ENCODE data around the gene MMP17. TPM values are rescaled to one million over a fixed set of nuclear protein-coding genes. Genes with fewer than 3 reads are reported as not detected.

Gene MMP17
- total RNA-seq, 2 experiments from 2014 or later = not detected

DNA sequence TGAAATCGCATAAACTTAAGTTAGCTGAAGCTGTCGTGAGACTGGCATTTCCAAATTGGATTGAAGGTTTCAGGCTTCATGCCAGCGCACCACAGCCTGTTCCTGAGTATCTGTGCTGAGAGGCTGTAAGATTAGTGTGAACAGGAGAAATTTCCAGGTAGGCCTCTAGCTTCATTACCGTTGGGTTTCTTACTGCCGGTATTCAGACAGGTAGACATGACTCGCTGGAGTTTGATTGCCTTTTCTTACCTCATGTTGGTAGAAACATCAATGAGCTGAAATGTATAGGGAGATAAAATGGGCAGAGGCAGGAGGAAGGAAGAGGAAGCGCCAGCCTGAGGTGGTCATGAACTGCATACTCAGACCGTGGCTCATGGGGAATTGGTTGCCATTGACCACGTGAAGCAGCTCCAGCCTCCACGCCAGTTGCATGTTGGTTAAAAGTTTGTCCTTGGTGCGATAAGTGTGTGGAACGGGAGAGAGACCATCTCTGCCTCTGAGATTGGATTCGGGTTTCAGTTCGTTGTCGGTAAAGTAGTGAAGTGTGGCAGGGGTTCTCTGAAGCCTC lies 42.3 kb upstream of the MMP17 start:
- Histone ChIP-seq H3K4me2 (ENCODE audit: low read length) (no peak overlapping the region), H3K9me2 (ENCODE audit: insufficient read depth, low read length) (no peaks in the 10 kb centered on the region), H3K27ac (ENCODE audit: low read depth, low read length, poor library complexity, severe bottlenecking) (no peak overlapping the region), H4K20me1 (ENCODE audit: insufficient read depth, low read length) (no peaks in the 10 kb centered on the region), H2AFZ (ENCODE audit: low read length) (no peak overlapping the region), H3K4me3 (ENCODE audit: low read depth, low read length, poor library complexity, severe bottlenecking) (no peak overlapping the region), H3K9me3 (ENCODE audit: low read length) (no peaks in the 10 kb centered on the region), H3K79me2 (ENCODE audit: insufficient read depth, low read depth, low read length) (no peaks in the 10 kb centered on the region), H3K36me3 (ENCODE audit: insufficient read depth, low read length) (peaks cover 91% of the 10 kb centered on the region), H3K4me1 (ENCODE audit: insufficient read depth, low read length, poor library complexity, severe bottlenecking) (no peaks in the 10 kb centered on the region)
- intact Hi-C loops (cut with micrococcal nuclease; ENCODE audit: unreplicated experiment) = no loop called here
- BruUV-seq (replicated peaks) = no TSS peak
- POLR2A ChIA-PET = no interaction called here
- DNase-seq (ENCODE audit: low spot score) = no peak
- CTCF ChIA-PET (ENCODE audit: unreplicated experiment) = no interaction called here
- TF ChIP-seq EZH2phosphoT487 (IDR thresholded peaks at IDR 0.05; ENCODE audit: borderline replicate concordance, low read depth, low read length) = no peak
- TF ChIP-seq, protein P1, sequence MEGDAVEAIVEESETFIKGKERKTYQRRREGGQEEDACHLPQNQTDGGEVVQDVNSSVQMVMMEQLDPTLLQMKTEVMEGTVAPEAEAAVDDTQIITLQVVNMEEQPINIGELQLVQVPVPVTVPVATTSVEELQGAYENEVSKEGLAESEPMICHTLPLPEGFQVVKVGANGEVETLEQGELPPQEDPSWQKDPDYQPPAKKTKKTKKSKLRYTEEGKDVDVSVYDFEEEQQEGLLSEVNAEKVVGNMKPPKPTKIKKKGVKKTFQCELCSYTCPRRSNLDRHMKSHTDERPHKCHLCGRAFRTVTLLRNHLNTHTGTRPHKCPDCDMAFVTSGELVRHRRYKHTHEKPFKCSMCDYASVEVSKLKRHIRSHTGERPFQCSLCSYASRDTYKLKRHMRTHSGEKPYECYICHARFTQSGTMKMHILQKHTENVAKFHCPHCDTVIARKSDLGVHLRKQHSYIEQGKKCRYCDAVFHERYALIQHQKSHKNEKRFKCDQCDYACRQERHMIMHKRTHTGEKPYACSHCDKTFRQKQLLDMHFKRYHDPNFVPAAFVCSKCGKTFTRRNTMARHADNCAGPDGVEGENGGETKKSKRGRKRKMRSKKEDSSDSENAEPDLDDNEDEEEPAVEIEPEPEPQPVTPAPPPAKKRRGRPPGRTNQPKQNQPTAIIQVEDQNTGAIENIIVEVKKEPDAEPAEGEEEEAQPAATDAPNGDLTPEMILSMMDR (conservative IDR thresholded peaks at IDR 0.05; ENCODE audit: low read length) = no peak

DNA sequence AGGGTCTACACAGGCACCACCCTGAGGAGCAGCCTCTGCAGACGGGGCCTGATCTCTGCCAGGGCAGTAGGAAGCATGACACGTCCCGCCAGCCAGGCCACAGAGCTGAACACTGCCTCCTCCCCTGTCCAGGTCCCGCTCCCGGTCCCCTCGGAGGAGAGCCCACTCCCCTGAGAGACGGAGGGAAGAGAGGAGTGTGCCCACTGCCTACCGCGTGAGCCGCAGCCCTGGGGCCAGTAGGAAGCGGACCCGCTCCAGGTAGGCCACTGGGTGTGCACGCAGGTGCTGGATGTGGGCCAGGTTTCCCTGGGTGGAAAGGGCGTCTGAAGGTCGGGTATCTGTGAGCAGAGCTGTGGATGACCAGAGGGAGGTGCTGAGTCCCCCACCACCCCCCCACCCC lies 41.9 kb upstream of the MMP17 start:
- no TSS peak for BruUV-seq (replicated peaks)
- Histone ChIP-seq H3K27ac (ENCODE audit: low read depth, low read length, poor library complexity, severe bottlenecking) (no peak overlapping the region), H3K36me3 (ENCODE audit: insufficient read depth, low read length) (peaks cover 94% of the 10 kb centered on the region), H3K79me2 (ENCODE audit: insufficient read depth, low read depth, low read length) (no peaks in the 10 kb centered on the region), H4K20me1 (ENCODE audit: insufficient read depth, low read length) (no peaks in the 10 kb centered on the region), H3K4me2 (ENCODE audit: low read length) (no peak overlapping the region), H3K4me3 (ENCODE audit: low read depth, low read length, poor library complexity, severe bottlenecking) (no peak overlapping the region), H3K4me1 (ENCODE audit: insufficient read depth, low read length, poor library complexity, severe bottlenecking) (no peaks in the 10 kb centered on the region), H3K9me2 (ENCODE audit: insufficient read depth, low read length) (no peaks in the 10 kb centered on the region), H2AFZ (ENCODE audit: low read length) (no peak overlapping the region), H3K9me3 (ENCODE audit: low read length) (no peaks in the 10 kb centered on the region)
- no peak for DNase-seq (ENCODE audit: low spot score)
- no peak for TF ChIP-seq EZH2phosphoT487 (IDR thresholded peaks at IDR 0.05; ENCODE audit: borderline replicate concordance, low read depth, low read length)
- TF ChIP-seq, protein P1 (conservative IDR thresholded peaks at IDR 0.05; ENCODE audit: low read length) = no peak
- intact Hi-C loops (cut with micrococcal nuclease; ENCODE audit: unreplicated experiment) = no loop called here
- POLR2A ChIA-PET = no interaction called here
- CTCF ChIA-PET (ENCODE audit: unreplicated experiment) = no interaction called here

DNA sequence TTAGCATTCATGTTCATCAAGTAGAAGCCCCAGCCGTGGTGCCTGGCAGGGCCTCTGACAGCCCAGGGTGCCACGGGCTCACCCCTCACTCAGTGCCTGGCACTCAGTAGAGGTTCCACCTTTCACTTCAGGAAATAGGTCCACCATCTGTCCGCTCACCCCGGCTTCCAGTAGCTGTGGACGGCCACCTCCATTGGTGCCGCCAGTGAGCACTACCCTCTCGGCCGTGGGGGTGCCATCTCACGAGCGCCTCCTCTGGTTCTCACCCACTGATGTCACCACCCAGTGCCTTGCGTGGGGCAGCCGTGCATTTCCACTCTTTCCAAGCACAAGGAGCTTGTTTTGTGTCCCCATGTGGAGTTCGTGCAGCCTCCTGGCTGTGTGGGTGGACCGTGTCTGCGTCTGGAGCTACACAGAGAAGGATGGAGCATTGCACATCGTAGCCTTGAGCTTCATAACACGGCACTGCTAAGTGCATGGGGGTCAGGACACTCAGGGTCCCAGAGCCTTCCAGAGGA lies 41.0 kb upstream of the MMP17 start:
- ChIA-PET CTCF (ENCODE audit: unreplicated experiment) (no interaction called here), POLR2A (no interaction called here)
- no peak overlapping the region for H3K27ac ChIP-seq (ENCODE audit: low read depth, low read length, poor library complexity, severe bottlenecking)
- no peak overlapping the region for H3K4me2 ChIP-seq (ENCODE audit: low read length)
- H3K4me1 ChIP-seq (ENCODE audit: insufficient read depth, low read length, poor library complexity, severe bottlenecking) = no peaks in the 10 kb centered on the region
- BruUV-seq (replicated peaks) = no TSS peak
- H3K4me3 ChIP-seq (ENCODE audit: low read depth, low read length, poor library complexity, severe bottlenecking) = no peak overlapping the region
- no peaks in the 10 kb centered on the region for H4K20me1 ChIP-seq (ENCODE audit: insufficient read depth, low read length)
- TF ChIP-seq, protein P1 (conservative IDR thresholded peaks at IDR 0.05; ENCODE audit: low read length) = no peak
- no peak for TF ChIP-seq EZH2phosphoT487 (IDR thresholded peaks at IDR 0.05; ENCODE audit: borderline replicate concordance, low read depth, low read length)
- H3K36me3 ChIP-seq (ENCODE audit: insufficient read depth, low read length) = peaks cover 93% of the 10 kb centered on the region
- no peaks in the 10 kb centered on the region for H3K9me3 ChIP-seq (ENCODE audit: low read length)
- no peak for DNase-seq (ENCODE audit: low spot score)
- intact Hi-C loops (cut with micrococcal nuclease; ENCODE audit: unreplicated experiment) = no loop called here
- H3K9me2 ChIP-seq (ENCODE audit: insufficient read depth, low read length) = no peaks in the 10 kb centered on the region
- no peaks in the 10 kb centered on the region for H3K79me2 ChIP-seq (ENCODE audit: insufficient read depth, low read depth, low read length)
- no peak overlapping the region for H2AFZ ChIP-seq (ENCODE audit: low read length)

Measured in OCI-LY7 (cell line).